Naive thymus-derived CD4-positive, alpha-beta T cell (primary cell): ENCODE measurements around the gene PRKCB. TPM values are rescaled to one million over a fixed set of nuclear protein-coding genes. Genes with fewer than 3 reads are reported as not detected.
A peak's percentile ranks its signal among the peaks of the same experiment; 100 is the strongest.
"Not testable (repeated sequence)": the region's sequence is repeated elsewhere in the genome, so short reads cannot be mapped to it uniquely, and the experiment has no call there.

ENCODE experiments used
- ATAC-seq: fragments of 150-1000 bp; cut with Tn5 transposase; 2 replicates; pipeline ENCODE4 v1.10.0; 2021; ENCODE audit warnings: mild to moderate bottlenecking, moderate library complexity
- CTCF ChIA-PET: fragments of 350-600 bp; sonication (Branson Sonifier 250); formaldehyde crosslinking; loops from one replicate; lab custom pipeline; 2021; ENCODE audit warnings: antibody characterized with exemption; lab: Charles Lee
- POLR2A ChIA-PET: fragments of 350-600 bp; sonication (Branson Sonifier 250); formaldehyde crosslinking; loops from one replicate; lab custom pipeline; 2021; ENCODE audit warnings: antibody characterized with exemption, inconsistent platforms; lab: Charles Lee
- DNase-seq, 9 donors: peaks; one replicate each; pipeline versions ENCODE4 v3.0.0 to v3.0.0-alpha.2; 2020 to 2022; ENCODE audit warnings: mixed read lengths in 1 of 9
- H3K27ac ChIP-seq: one replicate; pipeline ENCODE4 v1.7.0; 2013; ENCODE audit warnings: mild to moderate bottlenecking, low read depth, low read length, moderate library complexity
- H3K27me3 ChIP-seq, 2 donors: one replicate each; pipeline ENCODE4 v1.7.0; 2013; ENCODE audit warnings: low read length in 2 of 2, mild to moderate bottlenecking in 2 of 2, moderate library complexity in 2 of 2; ENCODE audit not compliant: control insufficient read depth in 2 of 2, insufficient read depth in 2 of 2
- H3K36me3 ChIP-seq, 3 experiments: 1 replicate in 2 of 3; 2 replicates in 1 of 3; pipeline ENCODE4 v1.7.0; 2013; ENCODE audit warnings: low read length in 3 of 3, mild to moderate bottlenecking in 3 of 3, moderate library complexity in 1 of 3; ENCODE audit not compliant: insufficient read depth in 3 of 3, control insufficient read depth in 2 of 3
- H3K4me1 ChIP-seq, 2 donors: one replicate each; pipeline ENCODE4 v1.7.0; 2013; ENCODE audit warnings: low read length in 2 of 2, mild to moderate bottlenecking in 2 of 2, moderate library complexity in 1 of 2; ENCODE audit not compliant: control insufficient read depth in 2 of 2, insufficient read depth in 2 of 2
- H3K4me3 ChIP-seq: 2 replicates; pipeline ENCODE4 v1.7.0; 2013; ENCODE audit warnings: mild to moderate bottlenecking, low read length
- H3K9me3 ChIP-seq, 3 experiments: 1 replicate in 2 of 3; 2 replicates in 1 of 3; pipeline ENCODE4 v1.7.0; 2013; ENCODE audit warnings: low read length in 3 of 3; ENCODE audit not compliant: control insufficient read depth in 2 of 3
- H3K27ac Mint-ChIP-seq, 9 donors: one replicate each; pipeline ENCODE4 v1.8.0; 2020 to 2022; ENCODE audit warnings: mixed read lengths in 9 of 9, mild to moderate bottlenecking in 8 of 9, moderate library complexity in 5 of 9, inconsistent platforms in 2 of 9
- H3K27me3 Mint-ChIP-seq, 5 donors: one replicate each; pipeline ENCODE4 v1.8.0; 2021 to 2022; ENCODE audit warnings: mixed read lengths in 5 of 5, mild to moderate bottlenecking in 1 of 5
- H3K36me3 Mint-ChIP-seq, 5 donors: one replicate each; pipeline ENCODE4 v1.8.0; 2020 to 2022; ENCODE audit warnings: mixed read lengths in 5 of 5, mild to moderate bottlenecking in 3 of 5, inconsistent platforms in 1 of 5
- H3K4me1 Mint-ChIP-seq, 7 donors: one replicate each; pipeline ENCODE4 v1.8.0; 2020 to 2022; ENCODE audit warnings: mixed read lengths in 7 of 7, mild to moderate bottlenecking in 3 of 7, inconsistent platforms in 1 of 7
- H3K4me3 Mint-ChIP-seq, 10 donors: one replicate each; pipeline ENCODE4 v1.8.0; 2020 to 2022; ENCODE audit warnings: mild to moderate bottlenecking in 10 of 10, mixed read lengths in 10 of 10, moderate library complexity in 6 of 10, inconsistent platforms in 2 of 10
- H3K9me3 Mint-ChIP-seq, 11 donors: one replicate each; pipeline ENCODE4 v1.8.0; 2020 to 2022; ENCODE audit warnings: mixed read lengths in 11 of 11, mild to moderate bottlenecking in 4 of 11, inconsistent platforms in 1 of 11, moderate library complexity in 1 of 11
- intact Hi-C, 2 donors: fragments of 100-400 bp; cut with micrococcal nuclease; formaldehyde crosslinking; loops; one replicate each; pipeline ENCODE4 v1.15.1; 2023
- polyA plus RNA-seq, 2 donors: library from polyadenylated mRNA; unstranded; fragments of 300-500 nt; fragmentation: Illumina TruSeq; gene quantifications; one replicate each; pipeline ENCODE4 v1.2.3, GENCODE V29; 2021
- total RNA-seq, 6 experiments: library from RNA in 5 of 6; stranded (reverse) in 5 of 6; gene quantifications; 1 replicate in 5 of 6; 2 replicates in 1 of 6; pipeline ENCODE4 v1.2.3 and lab custom pipeline; 2021 to 2026

PRKCB gene
- total and polyA plus RNA-seq, 7 experiments from 2014 or later, result 32.4 to 180 (median 72.9) TPM

DNA sequence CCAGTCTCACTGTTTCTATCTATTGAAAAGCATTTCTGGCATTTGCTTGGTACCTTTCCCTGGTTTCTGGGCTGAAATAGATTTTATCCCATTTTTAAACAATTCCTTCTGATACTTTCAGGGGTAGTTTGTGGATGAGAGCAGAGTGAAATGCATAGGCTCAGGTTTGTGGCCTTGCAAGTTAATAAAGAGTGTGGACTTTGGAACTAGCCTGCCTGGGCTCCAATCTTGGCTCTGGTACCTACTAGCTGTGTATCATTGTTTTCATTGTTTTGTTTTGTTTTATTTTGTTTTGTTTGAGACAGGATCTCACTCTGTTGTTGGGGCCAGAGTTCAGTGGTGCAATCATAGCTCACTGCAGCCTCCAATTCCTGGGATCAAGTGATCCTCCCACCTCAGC is 175.5 kb downstream of the PRKCB start:
- no peaks in the 10 kb centered on the region for H3K9me3 ChIP-seq
- no peaks in the 10 kb centered on the region for H3K27me3 ChIP-seq
- H3K36me3 Mint-ChIP-seq, result peaks cover 0 to 5% (median 3%) of the 10 kb centered on the region in 5 donors
- ATAC-seq, result no peak
- H3K4me1 Mint-ChIP-seq, result peaks cover 44 to 68% (median 55%) of the 10 kb centered on the region in 7 donors
- no peaks in the 10 kb centered on the region for H3K9me3 Mint-ChIP-seq
- peaks cover 38 to 47% of the 10 kb centered on the region in 2 donors for H3K4me1 ChIP-seq
- ChIA-PET POLR2A (no interaction called here), CTCF (interaction anchor here (0.6 to 14.0 kb wide), 12 partner anchors 9 to 214 kb away, joined by 3 to 224 read pairs (median 6); no protein-coding TSS in a partner anchor)
- no peak overlapping the region for H3K27ac ChIP-seq
- peak overlapping the region in 4 of 9 donors; percentile 44 to 92 (median 48) for H3K27ac Mint-ChIP-seq
- H3K4me3 ChIP-seq, result no peak overlapping the region
- intact Hi-C loops, result loop anchor here (2.0 to 10.0 kb wide), 4 partner anchors 26 to 336 kb away; partner anchors contain the start of gene PLK1 (in 1 of the 2)
- H3K4me3 Mint-ChIP-seq, result no peak overlapping the region
- no peaks in the 10 kb centered on the region for H3K27me3 Mint-ChIP-seq
- no peaks in the 10 kb centered on the region for H3K36me3 ChIP-seq
- DNase-seq, result no peak

DNA sequence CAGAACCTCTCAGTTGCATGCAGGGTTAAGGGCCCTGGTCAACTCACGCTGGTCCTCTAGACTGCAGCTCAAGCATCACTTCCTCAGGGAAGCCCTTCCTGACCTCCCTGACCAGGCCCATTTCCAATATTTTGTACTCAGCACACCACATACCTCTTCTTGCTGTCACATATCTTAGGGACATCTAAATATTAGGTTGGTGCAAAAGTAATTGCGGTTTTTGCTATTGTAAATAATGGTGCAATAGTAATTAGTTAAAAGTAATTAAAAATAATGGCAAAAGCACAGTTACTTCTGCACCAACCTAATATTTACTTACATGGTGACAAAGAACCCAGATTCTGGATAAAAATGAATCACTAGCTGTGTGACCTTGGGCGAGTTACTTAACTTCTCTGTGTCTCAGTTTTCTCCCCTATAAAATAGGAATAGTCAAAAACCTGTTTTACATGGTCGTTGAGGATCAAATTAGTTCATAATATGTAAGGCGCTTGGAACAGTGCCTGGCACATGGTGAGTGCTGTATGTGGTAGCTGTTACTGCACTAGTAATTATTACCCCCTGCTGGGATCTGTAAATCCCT is 177.4 kb downstream of the PRKCB start:
- Histone ChIP-seq H3K36me3 (no peaks in the 10 kb centered on the region), H3K4me1 (peaks cover 43 to 58% of the 10 kb centered on the region in 2 donors), H3K4me3 (no peak overlapping the region), H3K27me3 (no peaks in the 10 kb centered on the region), H3K9me3 (no peaks in the 10 kb centered on the region), H3K27ac (peak overlapping the region; percentile 66)
- H3K36me3 Mint-ChIP-seq, result peaks cover 0 to 7% (median 0%) of the 10 kb centered on the region in 5 donors
- ATAC-seq, result no peak
- H3K27me3 Mint-ChIP-seq, result no peaks in the 10 kb centered on the region
- ChIA-PET POLR2A (interaction anchor here (0.8 to 1.0 kb wide), 2 partner anchors 187 to 551 kb away, joined by 3 to 5 read pairs; no protein-coding TSS in a partner anchor), CTCF (interaction anchor here (0.7 to 14.0 kb wide), 6 partner anchors 15 to 210 kb away, joined by 3 to 224 read pairs (median 5); no protein-coding TSS in a partner anchor)
- peaks cover 49 to 68% (median 58%) of the 10 kb centered on the region in 7 donors for H3K4me1 Mint-ChIP-seq
- intact Hi-C loops, result loop anchor here (5.0 to 10.0 kb wide), 3 partner anchors 61 to 338 kb away; partner anchors contain the start of gene PLK1 (in 1 of the 2)
- H3K4me3 Mint-ChIP-seq, result peak overlapping the region; percentile 65 to 86 (median 78)
- no peak for DNase-seq
- H3K9me3 Mint-ChIP-seq, result no peaks in the 10 kb centered on the region
- peak overlapping the region; percentile 79 to 98 (median 93) for H3K27ac Mint-ChIP-seq

DNA sequence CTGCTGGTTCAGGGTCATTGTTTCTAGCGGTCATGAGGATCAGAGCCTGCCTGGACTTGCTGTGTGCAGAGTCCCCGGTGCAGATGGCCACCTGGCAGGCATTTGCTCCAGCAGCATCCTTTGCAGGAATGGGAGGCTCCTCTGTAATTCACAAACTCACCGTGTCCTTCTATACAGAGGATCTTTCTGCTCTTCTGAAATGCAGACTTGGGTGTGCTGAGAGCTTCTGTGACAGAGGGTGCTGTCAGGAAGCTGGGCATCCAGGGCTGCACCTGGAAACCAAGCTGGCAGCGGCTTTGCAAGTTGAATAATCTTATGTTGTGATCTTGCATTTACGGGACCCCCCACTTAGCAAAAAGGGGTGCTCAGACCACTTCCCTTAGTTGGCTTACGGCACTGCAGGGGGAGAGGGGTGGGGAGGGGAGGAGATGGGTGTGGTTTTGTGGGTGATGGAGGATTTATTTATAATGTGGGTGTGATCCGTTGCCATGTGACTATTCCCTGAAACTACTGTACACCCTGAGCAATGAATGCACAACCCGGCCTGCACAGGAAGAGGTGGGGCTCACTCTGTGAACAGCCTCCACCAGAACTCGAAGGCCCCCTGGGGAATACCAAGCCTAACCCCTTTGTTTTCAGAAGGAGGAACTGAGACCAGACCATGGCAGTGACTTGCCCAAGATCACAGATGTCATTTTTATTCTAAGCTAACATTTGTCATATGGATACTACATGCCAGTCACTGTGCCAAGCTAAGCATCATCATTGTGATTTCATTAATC is 178.3 kb downstream of the PRKCB start:
- ATAC-seq (peak; percentile 94), DNase-seq (peak in 8 of 9 donors; percentile 49 to 79 (median 67))
- ChIA-PET POLR2A (interaction anchor here (1.0 kb wide), 2 partner anchors 137 to 188 kb away, joined by 3 to 5 read pairs; no protein-coding TSS in a partner anchor), CTCF (interaction anchor here (1.0 to 14.0 kb wide), 5 partner anchors 22 to 211 kb away, joined by 3 to 224 read pairs (median 7); no protein-coding TSS in a partner anchor)
- peaks cover 43 to 67% (median 56%) of the 10 kb centered on the region in 7 donors for H3K4me1 Mint-ChIP-seq
- H3K27me3 Mint-ChIP-seq, result no peaks in the 10 kb centered on the region
- intact Hi-C loops, result loop anchor here (1.0 to 10.0 kb wide), 9 partner anchors 21 to 339 kb away; partner anchors contain the start of genes PLK1 (in 1 of the 2) and PRKCB (in 1 of the 2)
- Histone ChIP-seq H3K4me1 (peaks cover 41 to 55% of the 10 kb centered on the region in 2 donors), H3K27ac (peak overlapping the region; percentile 66), H3K36me3 (no peaks in the 10 kb centered on the region), H3K27me3 (no peaks in the 10 kb centered on the region), H3K9me3 (no peaks in the 10 kb centered on the region), H3K4me3 (peak overlapping the region; percentile 9)
- peak overlapping the region; percentile 65 to 86 (median 78) for H3K4me3 Mint-ChIP-seq
- peak overlapping the region; percentile 79 to 98 (median 93) for H3K27ac Mint-ChIP-seq
- H3K9me3 Mint-ChIP-seq, result no peaks in the 10 kb centered on the region
- H3K36me3 Mint-ChIP-seq, result peaks cover 0 to 7% (median 0%) of the 10 kb centered on the region in 5 donors

DNA sequence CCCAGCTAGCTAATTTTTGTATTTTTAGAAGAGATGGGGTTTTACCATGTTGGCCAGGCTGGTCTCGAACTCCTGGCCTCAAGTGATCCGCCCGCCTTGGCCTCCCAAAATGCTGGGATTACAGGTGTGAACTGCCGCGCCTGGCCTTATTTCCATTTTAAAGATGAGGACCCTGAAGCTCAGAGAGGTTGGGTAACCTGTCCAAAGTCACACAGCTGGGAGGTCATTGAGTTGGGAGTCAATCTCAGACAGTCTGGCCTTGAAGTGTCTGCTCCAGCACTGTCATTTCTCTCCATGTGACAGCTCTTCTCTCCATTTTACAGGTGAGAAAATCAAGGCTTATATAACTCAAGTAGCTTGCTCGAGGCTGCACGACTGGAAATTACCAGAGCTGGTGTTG is 179.2 kb downstream of the PRKCB start:
- Mint-ChIP-seq H3K4me1 (peaks cover 40 to 66% (median 55%) of the 10 kb centered on the region in 7 donors), H3K4me3 (peak overlapping the region in 4 of 10 donors; percentile 24 to 41 (median 30)), H3K27ac (peak overlapping the region; percentile 52 to 97 (median 87))
- CTCF ChIA-PET, result interaction anchor here (0.9 to 14.0 kb wide), 6 partner anchors 8 to 212 kb away, joined by 3 to 224 read pairs (median 8); no protein-coding TSS in a partner anchor
- ATAC-seq, H3K9me3 ChIP-seq, H3K27me3 ChIP-seq, H3K9me3 Mint-ChIP-seq, DNase-seq, H3K36me3 Mint-ChIP-seq, H3K27me3 Mint-ChIP-seq, H3K36me3 ChIP-seq, H3K4me3 ChIP-seq: not testable (repeated sequence)
- Histone ChIP-seq H3K4me1 (peaks cover 37 to 46% of the 10 kb centered on the region in 2 donors), H3K27ac (peak overlapping the region; percentile 66)
- POLR2A ChIA-PET, result interaction anchor here (1.0 to 1.1 kb wide), 2 partner anchors 8 to 138 kb away, joined by 3 read pairs; no protein-coding TSS in a partner anchor
- intact Hi-C loops, result loop anchor here (1.0 to 10.0 kb wide), 9 partner anchors 20 to 340 kb away; partner anchors contain the start of genes PLK1 (in 1 of the 2) and PRKCB (in 1 of the 2)

DNA sequence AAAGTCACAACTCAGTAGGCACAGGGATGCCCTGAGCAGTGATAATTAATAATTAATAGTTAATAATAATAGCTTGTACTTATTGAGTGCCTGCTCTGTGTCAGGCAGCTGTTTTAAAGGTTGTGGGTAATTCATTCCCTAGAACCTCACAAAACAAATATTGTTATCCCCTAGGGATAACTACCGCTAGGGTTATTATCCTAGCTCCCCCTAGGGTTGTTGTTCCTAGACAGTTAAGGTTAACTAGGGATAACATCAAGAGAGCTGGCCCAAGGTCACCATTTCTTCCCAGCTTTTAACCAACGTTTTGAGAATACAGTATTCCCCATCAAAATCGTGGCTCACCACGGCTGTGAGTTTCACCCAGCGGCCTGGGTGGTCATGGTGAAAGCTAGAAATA is 180.1 kb downstream of the PRKCB start:
- H3K4me3 ChIP-seq, result no peak overlapping the region
- no peaks in the 10 kb centered on the region for H3K36me3 ChIP-seq
- ATAC-seq (no peak), DNase-seq (no peak)
- intact Hi-C loops, result loop anchor here (2.0 to 10.0 kb wide), 3 partner anchors 179 to 341 kb away; partner anchors contain the start of gene PLK1 (in 1 of the 2)
- peaks cover 28 to 47% of the 10 kb centered on the region in 2 donors for H3K4me1 ChIP-seq
- no peaks in the 10 kb centered on the region for H3K9me3 Mint-ChIP-seq
- CTCF ChIA-PET, result interaction anchor here (0.7 to 14.0 kb wide), 7 partner anchors 9 to 213 kb away, joined by 3 to 224 read pairs (median 8); no protein-coding TSS in a partner anchor
- POLR2A ChIA-PET, result interaction anchor here (1.1 kb wide), 1 partner anchor 9 kb away, joined by 3 read pairs; no protein-coding TSS in a partner anchor
- no peaks in the 10 kb centered on the region for H3K27me3 Mint-ChIP-seq
- H3K4me1 Mint-ChIP-seq, result peaks cover 37 to 65% (median 53%) of the 10 kb centered on the region in 7 donors
- peak overlapping the region in 7 of 9 donors; percentile 74 to 97 (median 89) for H3K27ac Mint-ChIP-seq
- H3K9me3 ChIP-seq, result no peaks in the 10 kb centered on the region
- H3K4me3 Mint-ChIP-seq, result no peak overlapping the region
- peaks cover 0 to 7% (median 0%) of the 10 kb centered on the region in 5 donors for H3K36me3 Mint-ChIP-seq
- peak overlapping the region; percentile 66 for H3K27ac ChIP-seq
- H3K27me3 ChIP-seq, result no peaks in the 10 kb centered on the region
